ENCODE results near the gene MYOCOS. TPM values are rescaled to one million over a fixed set of nuclear protein-coding genes. Genes with fewer than 3 reads are reported as not detected.

Gene MYOCOS
- total and polyA plus RNA-seq, 2 donors (not counting 1 experiment from before 2014, with no cell fraction given) = not detected

DNA sequence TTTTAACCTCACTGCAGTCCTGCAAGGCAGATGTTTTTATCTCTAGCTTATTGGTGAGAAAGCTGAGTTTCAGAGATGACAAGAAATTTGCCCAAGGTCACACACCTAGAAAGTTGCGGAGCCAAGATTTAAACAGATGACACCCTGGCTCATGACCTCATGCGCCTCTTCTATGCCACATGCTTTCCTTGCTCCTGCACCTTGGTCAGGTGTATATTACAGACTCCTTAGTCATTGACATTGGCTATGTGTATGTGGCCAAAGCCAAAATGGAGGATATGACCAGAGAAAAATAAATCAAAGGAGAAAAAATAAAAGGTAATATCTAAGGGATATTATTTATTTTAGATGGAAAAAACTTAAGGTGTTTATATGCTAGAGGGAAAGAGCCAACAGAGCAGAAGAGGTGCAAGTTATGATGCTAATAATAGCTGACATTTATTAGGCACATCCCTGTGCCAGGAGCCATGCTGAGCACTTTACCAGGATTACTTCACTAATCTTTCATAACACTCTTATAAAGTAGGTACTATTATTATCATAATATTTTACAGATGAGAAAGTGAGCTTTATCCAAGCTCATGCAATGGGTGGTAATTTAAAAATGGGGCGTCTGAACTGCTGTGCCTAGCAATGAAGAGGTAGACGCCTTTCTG lies 44.2 kb downstream of the MYOCOS start:
- Histone ChIP-seq H3K79me2 (ENCODE audit: control insufficient read depth, insufficient read depth, low read length) (no peaks in the 10 kb centered on the region), H3K36me3 (ENCODE audit: control insufficient read depth, insufficient read depth, low read length) (no peaks in the 10 kb centered on the region), H3K9me3 (ENCODE audit: control insufficient read depth, insufficient read depth, low read depth, low read length) (no peaks in the 10 kb centered on the region), H3K9ac (ENCODE audit: insufficient read depth, low read length) (no peak overlapping the region), H3K4me3 (replicated peaks in 1 of 4; ENCODE audit: control extremely low read depth in 1 of 4, insufficient read depth in 1 of 4, low read depth in 3 of 4, low read length in 4 of 4) (no peak overlapping the region), H3K4me2 (ENCODE audit: extremely low read depth, insufficient read depth, low read length) (no peak overlapping the region), H2AFZ (ENCODE audit: low read length) (no peak overlapping the region), H4K20me1 (ENCODE audit: control insufficient read depth, extremely low read depth, insufficient read depth, low read length) (no peaks in the 10 kb centered on the region), H3K4me1 (ENCODE audit: control insufficient read depth, extremely low read depth, insufficient read depth, low read length) (no peaks in the 10 kb centered on the region), H3K27ac (ENCODE audit: insufficient read depth, low read length) (no peak overlapping the region), H3K27me3 (ENCODE audit: control insufficient read depth, insufficient read depth, low read length) (no peaks in the 10 kb centered on the region)
- no peak for DNase-seq (ENCODE audit: low read depth in 2 of 2)
- TF ChIP-seq, protein P1, sequence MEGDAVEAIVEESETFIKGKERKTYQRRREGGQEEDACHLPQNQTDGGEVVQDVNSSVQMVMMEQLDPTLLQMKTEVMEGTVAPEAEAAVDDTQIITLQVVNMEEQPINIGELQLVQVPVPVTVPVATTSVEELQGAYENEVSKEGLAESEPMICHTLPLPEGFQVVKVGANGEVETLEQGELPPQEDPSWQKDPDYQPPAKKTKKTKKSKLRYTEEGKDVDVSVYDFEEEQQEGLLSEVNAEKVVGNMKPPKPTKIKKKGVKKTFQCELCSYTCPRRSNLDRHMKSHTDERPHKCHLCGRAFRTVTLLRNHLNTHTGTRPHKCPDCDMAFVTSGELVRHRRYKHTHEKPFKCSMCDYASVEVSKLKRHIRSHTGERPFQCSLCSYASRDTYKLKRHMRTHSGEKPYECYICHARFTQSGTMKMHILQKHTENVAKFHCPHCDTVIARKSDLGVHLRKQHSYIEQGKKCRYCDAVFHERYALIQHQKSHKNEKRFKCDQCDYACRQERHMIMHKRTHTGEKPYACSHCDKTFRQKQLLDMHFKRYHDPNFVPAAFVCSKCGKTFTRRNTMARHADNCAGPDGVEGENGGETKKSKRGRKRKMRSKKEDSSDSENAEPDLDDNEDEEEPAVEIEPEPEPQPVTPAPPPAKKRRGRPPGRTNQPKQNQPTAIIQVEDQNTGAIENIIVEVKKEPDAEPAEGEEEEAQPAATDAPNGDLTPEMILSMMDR (conservative IDR thresholded peaks at IDR 0.05 in 1 of 2, IDR thresholded peaks at IDR 0.05 in 1 of 2; ENCODE audit: low read depth in 1 of 2, low read length in 2 of 2) = no peak
- TF ChIP-seq EZH2 (IDR thresholded peaks at IDR 0.05; ENCODE audit: low read length, missing control alignments) = no peak

DNA sequence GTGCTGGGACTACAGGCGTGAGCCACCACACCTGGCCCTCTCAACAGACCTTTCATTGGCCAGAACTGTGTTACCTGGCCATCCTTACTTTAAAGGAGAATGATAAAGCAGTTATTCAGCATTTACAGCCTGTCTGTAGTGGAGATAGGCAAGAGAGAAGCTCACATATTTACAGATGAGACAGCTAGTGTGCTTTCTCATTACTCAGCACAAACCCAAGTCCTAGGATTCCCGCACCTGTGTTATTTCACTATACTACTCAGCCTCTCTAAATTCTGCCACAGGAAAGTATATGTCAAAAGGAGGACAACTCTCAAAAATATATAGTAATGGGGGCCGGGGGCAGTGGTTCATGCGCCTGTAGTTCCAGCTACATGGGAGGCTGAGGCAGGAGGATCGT lies 46.3 kb downstream of the MYOCOS start:
- no peak overlapping the region for H3K27ac ChIP-seq (ENCODE audit: insufficient read depth, low read length)
- H3K36me3 ChIP-seq (ENCODE audit: control insufficient read depth, insufficient read depth, low read length) = no peaks in the 10 kb centered on the region
- DNase-seq (ENCODE audit: low read depth in 2 of 2) = no peak
- H3K4me1 ChIP-seq (ENCODE audit: control insufficient read depth, extremely low read depth, insufficient read depth, low read length) = no peaks in the 10 kb centered on the region
- no peak overlapping the region for H2AFZ ChIP-seq (ENCODE audit: low read length)
- H3K27me3 ChIP-seq (ENCODE audit: control insufficient read depth, insufficient read depth, low read length) = no peaks in the 10 kb centered on the region
- no peak overlapping the region for H3K9ac ChIP-seq (ENCODE audit: insufficient read depth, low read length)
- H3K9me3 ChIP-seq (ENCODE audit: control insufficient read depth, insufficient read depth, low read depth, low read length) = no peaks in the 10 kb centered on the region
- H3K4me2 ChIP-seq (ENCODE audit: extremely low read depth, insufficient read depth, low read length) = no peak overlapping the region
- H4K20me1 ChIP-seq (ENCODE audit: control insufficient read depth, extremely low read depth, insufficient read depth, low read length) = no peaks in the 10 kb centered on the region
- H3K4me3 ChIP-seq (replicated peaks in 1 of 4; ENCODE audit: control extremely low read depth in 1 of 4, insufficient read depth in 1 of 4, low read depth in 3 of 4, low read length in 4 of 4) = no peak overlapping the region
- no peak for TF ChIP-seq EZH2 (IDR thresholded peaks at IDR 0.05; ENCODE audit: low read length, missing control alignments)
- TF ChIP-seq, protein P1 (conservative IDR thresholded peaks at IDR 0.05 in 1 of 2, IDR thresholded peaks at IDR 0.05 in 1 of 2; ENCODE audit: low read depth in 1 of 2, low read length in 2 of 2) = no peak
- H3K79me2 ChIP-seq (ENCODE audit: control insufficient read depth, insufficient read depth, low read length) = no peaks in the 10 kb centered on the region

DNA sequence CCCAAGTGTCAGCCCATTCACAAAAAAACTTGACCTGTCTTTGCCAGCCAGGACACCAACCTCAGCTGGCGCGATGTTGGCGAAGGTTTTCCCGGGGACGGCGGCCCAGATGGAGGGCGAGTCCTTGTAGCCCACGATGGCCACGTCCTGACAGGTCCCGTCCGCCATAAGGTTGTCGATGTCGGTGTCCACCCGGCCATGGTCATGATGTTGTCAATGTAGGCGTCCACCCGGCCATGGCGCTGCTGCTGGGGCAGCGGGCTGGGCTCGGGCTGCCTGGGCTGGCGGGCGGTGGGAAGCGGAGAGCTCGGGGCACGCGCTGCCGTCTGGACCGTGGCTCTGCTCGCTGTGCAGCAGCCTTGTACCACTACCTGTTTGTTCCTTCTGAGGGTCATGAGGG lies 48.7 kb downstream of the MYOCOS start:
- H3K4me1 ChIP-seq (ENCODE audit: control insufficient read depth, extremely low read depth, insufficient read depth, low read length) = no peaks in the 10 kb centered on the region
- no peak for DNase-seq (ENCODE audit: low read depth in 2 of 2)
- no peak overlapping the region for H2AFZ ChIP-seq (ENCODE audit: low read length)
- H3K27me3 ChIP-seq (ENCODE audit: control insufficient read depth, insufficient read depth, low read length) = no peaks in the 10 kb centered on the region
- H3K79me2 ChIP-seq (ENCODE audit: control insufficient read depth, insufficient read depth, low read length) = no peaks in the 10 kb centered on the region
- no peak overlapping the region for H3K27ac ChIP-seq (ENCODE audit: insufficient read depth, low read length)
- H3K36me3 ChIP-seq (ENCODE audit: control insufficient read depth, insufficient read depth, low read length) = no peaks in the 10 kb centered on the region
- no peak for TF ChIP-seq EZH2 (IDR thresholded peaks at IDR 0.05; ENCODE audit: low read length, missing control alignments)
- TF ChIP-seq, protein P1 (conservative IDR thresholded peaks at IDR 0.05 in 1 of 2, IDR thresholded peaks at IDR 0.05 in 1 of 2; ENCODE audit: low read depth in 1 of 2, low read length in 2 of 2) = no peak
- H3K9me3 ChIP-seq (ENCODE audit: control insufficient read depth, insufficient read depth, low read depth, low read length) = no peaks in the 10 kb centered on the region
- no peak overlapping the region for H3K4me3 ChIP-seq (replicated peaks in 1 of 4; ENCODE audit: control extremely low read depth in 1 of 4, insufficient read depth in 1 of 4, low read depth in 3 of 4, low read length in 4 of 4)
- no peaks in the 10 kb centered on the region for H4K20me1 ChIP-seq (ENCODE audit: control insufficient read depth, extremely low read depth, insufficient read depth, low read length)
- no peak overlapping the region for H3K9ac ChIP-seq (ENCODE audit: insufficient read depth, low read length)
- no peak overlapping the region for H3K4me2 ChIP-seq (ENCODE audit: extremely low read depth, insufficient read depth, low read length)
